ENCODE data around the gene IL1R1. TPM values are rescaled to one million over a fixed set of nuclear protein-coding genes. Genes with fewer than 3 reads are reported as not detected.
"Not testable (repeated sequence)": the region's sequence is repeated elsewhere in the genome, so short reads cannot be mapped to it uniquely, and the experiment has no call there.

The IL1R1 gene
- total RNA-seq, 3 donors from 2014 or later: 19.6 to 33.5 (median 21.3) TPM

DNA sequence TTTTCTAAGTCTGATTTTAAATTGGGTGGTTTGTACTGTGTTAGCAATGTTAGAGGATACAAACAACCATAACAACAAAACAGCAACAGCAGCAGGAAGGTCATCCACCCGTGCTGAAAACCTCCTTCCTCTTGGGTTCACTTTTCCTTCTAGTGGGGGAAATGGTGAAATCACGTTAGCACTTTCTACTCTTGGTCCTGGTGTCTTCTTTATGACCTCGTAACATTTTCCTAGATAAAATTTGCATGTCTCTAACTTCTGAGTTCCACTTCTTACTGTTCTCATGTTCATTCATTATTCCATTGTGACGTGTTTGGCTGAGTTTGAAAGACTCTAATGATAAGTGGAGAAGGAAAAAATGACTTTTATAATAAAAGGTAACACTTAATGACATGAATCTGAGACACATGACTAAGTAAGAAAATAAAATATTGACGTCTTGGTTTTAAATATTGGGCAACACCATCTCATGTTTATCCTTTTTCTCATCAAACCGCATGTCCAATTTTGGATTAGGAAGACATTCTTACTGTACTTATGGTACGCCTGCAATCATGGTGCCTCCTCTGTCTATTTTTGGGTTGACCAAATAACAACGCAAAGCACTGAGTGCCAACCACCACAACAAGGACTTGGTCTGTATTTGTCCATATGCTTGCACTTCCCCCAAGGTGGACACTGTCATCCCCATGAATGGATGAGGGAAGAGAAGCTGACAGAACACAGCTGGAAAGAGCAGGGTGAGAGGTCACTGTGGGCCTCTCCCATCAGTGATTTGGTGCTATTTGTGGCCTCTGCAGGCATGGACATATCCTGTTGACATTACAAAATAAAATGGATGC, 25.7 kb upstream of the IL1R1 start:
- DNase-seq: no peak

DNA sequence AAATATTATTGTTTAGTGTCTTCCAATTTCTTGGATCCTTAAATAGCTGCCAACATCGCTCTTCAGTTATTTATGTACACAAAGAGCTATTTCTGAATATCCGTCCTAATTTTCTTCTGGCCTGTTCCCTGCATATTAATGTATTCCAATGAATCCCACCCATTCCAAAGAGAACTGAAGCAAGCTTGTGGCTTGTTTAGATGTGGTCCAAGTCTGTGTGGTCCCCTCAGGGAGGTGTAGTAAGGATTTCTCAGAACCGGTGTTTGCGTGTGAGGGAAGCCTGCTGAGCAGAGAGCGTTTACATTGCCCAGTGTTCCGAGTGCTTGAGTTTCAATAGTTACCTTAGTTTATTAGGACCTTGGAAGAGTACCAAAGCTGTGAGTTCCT, 25.1 kb upstream of the IL1R1 start:
- Mint-ChIP-seq H3K4me3 (no peak overlapping the region), H3K36me3 (ENCODE audit: insufficient read depth) (peaks cover 4% of the 10 kb centered on the region), H3K27me3 (ENCODE audit: low read depth) (peaks cover 3% of the 10 kb centered on the region), H3K4me1 (ENCODE audit: low read depth) (peaks cover 40% of the 10 kb centered on the region), H3K9me3 (peaks cover 13% of the 10 kb centered on the region)
- no peak for DNase-seq
- no peak for ATAC-seq

More for the DNA sequence above, 25.7 kb upstream of the IL1R1 start:
- Mint-ChIP-seq H3K27me3 (ENCODE audit: low read depth) (peaks cover 3% of the 10 kb centered on the region), H3K9me3 (peaks cover 13% of the 10 kb centered on the region), H3K4me3 (no peak overlapping the region), H3K4me1 (ENCODE audit: low read depth) (peaks cover 45% of the 10 kb centered on the region), H3K36me3 (ENCODE audit: insufficient read depth) (peaks cover 4% of the 10 kb centered on the region)
- ATAC-seq: peak; percentile 13 to 38

DNA sequence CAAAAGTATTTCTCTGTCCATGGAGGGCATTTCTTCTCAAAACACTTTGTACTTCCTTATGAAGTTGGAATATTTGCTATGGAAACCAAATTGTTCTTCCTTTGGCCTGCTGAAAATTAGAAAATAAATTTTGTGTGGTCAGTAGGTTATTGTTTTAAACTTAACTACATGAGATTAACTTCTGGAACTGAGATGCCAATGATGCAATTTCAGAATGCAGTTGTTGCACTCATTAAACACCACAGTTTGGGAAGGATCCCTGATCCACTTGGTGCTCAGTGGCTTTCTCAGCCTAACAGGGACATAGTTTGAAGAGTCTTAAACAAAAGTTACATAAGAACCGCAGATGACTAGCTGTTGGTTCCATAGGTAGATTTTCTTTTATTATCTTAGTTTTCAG, 23.3 kb upstream of the IL1R1 start:
- H3K4me1 Mint-ChIP-seq (ENCODE audit: low read depth): peaks cover 31% of the 10 kb centered on the region
- H3K4me3 Mint-ChIP-seq: no peak overlapping the region
- ATAC-seq: no peak

DNA sequence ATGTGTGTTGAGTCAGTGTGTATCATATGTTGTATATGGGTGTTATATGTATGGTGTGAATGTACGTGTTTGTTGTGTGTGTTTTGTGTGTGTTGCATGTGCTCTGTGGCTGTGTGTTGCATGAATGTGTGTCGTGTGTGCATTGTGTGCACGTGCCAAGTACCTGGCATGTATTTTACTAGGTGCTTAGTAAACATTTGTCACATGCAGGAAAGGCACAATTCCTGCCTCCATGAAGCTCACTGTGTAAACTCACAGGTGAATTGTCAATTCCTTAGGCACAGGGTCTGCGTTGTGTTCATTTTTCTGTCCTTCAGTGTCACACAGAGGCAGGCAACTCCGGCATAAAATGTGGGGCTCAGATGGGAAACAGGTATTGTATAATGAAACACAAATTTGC, 22.3 kb upstream of the IL1R1 start:
- DNase-seq: no peak
- Mint-ChIP-seq H3K36me3 (ENCODE audit: insufficient read depth) (peaks cover 4% of the 10 kb centered on the region), H3K27me3 (ENCODE audit: low read depth) (peaks cover 5% of the 10 kb centered on the region), H3K4me3 (no peak overlapping the region), H3K4me1 (ENCODE audit: low read depth) (peaks cover 21% of the 10 kb centered on the region), H3K9me3 (peaks cover 9% of the 10 kb centered on the region)
- ATAC-seq: peak in 1 of 2 donors; percentile 34

More for the DNA sequence above, 23.3 kb upstream of the IL1R1 start:
- DNase-seq: no peak
- Mint-ChIP-seq H3K27me3 (ENCODE audit: low read depth) (peaks cover 3% of the 10 kb centered on the region), H3K36me3 (ENCODE audit: insufficient read depth) (peaks cover 4% of the 10 kb centered on the region), H3K9me3 (peaks cover 9% of the 10 kb centered on the region)

DNA sequence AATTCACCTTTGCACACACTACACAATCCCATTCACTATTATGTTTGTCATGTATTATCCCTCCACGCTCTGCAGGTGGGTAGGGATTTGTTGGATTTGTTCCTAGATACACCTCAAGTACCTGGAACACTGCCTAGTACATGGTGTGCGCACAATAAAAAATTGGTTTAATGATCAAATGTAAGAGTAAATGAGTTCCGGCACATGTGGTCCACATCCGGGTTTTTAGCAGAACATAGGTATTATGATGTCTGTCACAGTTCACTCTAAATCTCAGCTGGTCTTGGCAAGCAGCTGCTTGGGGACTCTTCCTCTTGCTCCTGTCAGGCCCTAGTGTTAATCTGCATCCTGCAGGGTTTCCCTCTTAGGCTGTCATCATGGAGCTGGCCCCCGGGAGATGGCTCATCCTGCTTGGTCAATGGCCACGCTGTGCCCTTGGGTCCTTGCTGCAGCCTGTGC, 21.8 kb upstream of the IL1R1 start:
- Mint-ChIP-seq H3K36me3 (ENCODE audit: insufficient read depth) (peaks cover 3% of the 10 kb centered on the region), H3K4me1 (ENCODE audit: low read depth) (peaks cover 17% of the 10 kb centered on the region), H3K27me3 (ENCODE audit: low read depth) (peaks cover 5% of the 10 kb centered on the region), H3K4me3 (no peak overlapping the region), H3K9me3 (peaks cover 6% of the 10 kb centered on the region)
- DNase-seq (no peak), ATAC-seq (no peak)

DNA sequence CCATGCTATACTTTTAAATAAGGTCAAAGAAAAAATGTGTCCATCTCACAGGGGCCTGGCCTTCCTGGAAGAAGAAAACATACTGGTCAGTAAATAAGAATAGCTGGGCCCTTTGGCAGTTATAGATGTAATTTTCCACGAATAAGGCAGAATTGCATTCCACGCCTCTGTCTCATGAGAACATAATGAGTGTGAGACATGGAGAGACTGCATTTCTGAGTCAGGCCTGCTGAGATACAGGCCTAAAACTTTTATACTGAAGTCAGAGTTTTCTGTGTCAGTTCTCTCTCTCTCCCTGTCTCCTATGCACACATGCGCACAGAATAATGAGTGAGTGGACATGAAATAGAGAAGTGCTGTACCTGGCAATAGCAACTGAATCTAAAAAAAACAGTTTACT, 20.4 kb upstream of the IL1R1 start:
- Mint-ChIP-seq H3K9me3 (no peaks in the 10 kb centered on the region), H3K27me3 (ENCODE audit: low read depth) (peaks cover 5% of the 10 kb centered on the region), H3K4me3 (no peak overlapping the region), H3K36me3 (ENCODE audit: insufficient read depth) (peaks cover 2% of the 10 kb centered on the region), H3K4me1 (ENCODE audit: low read depth) (peaks cover 12% of the 10 kb centered on the region)
- DNase-seq: no peak
- ATAC-seq: no peak

DNA sequence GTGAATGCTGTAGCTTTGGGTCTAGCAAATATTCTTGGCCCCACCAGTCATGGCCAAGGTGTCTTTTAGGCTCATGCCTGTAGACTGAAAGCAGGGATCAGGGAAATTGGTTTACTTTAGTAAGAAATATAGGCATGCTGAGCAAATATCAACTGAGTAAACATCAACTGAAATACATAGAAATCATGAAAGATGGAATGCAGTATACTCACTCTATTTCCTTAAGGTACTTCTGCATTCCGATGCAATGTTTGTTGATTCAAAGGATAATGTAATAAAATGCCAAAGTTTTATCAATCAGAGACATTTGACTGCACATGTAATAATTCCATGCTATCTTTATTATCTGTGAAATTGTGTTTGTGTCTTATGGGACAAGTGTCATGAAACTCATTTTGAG, 19.6 kb upstream of the IL1R1 start:
- Mint-ChIP-seq H3K36me3 (ENCODE audit: insufficient read depth) (peaks cover 2% of the 10 kb centered on the region), H3K4me3 (no peak overlapping the region), H3K4me1 (ENCODE audit: low read depth) (peaks cover 17% of the 10 kb centered on the region), H3K9me3 (no peaks in the 10 kb centered on the region), H3K27me3 (ENCODE audit: low read depth) (peaks cover 4% of the 10 kb centered on the region)
- ATAC-seq (no peak), DNase-seq (no peak)

DNA sequence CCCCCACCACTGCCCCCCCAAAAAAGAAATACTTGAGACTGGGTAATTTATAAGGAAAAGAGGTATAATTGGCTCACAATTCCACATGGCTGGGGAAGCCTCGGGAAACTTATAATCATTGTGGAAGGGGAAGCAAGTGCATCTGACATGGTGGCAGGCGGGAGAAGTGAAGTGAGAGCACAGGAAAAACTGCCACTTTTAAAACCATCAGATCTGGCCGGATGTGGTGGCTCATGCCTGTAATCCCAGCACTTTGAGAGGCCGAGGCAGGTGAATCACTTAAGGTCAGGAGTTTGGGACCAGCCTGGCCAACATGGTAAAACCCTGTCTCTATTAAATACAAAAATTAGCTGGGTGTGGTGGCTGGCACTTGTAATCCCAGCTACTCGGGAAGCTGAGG, 18.1 kb upstream of the IL1R1 start:
- not testable (repeated sequence) for H3K27me3 Mint-ChIP-seq (ENCODE audit: low read depth); H3K9me3 Mint-ChIP-seq; DNase-seq; H3K36me3 Mint-ChIP-seq (ENCODE audit: insufficient read depth); ATAC-seq; H3K4me3 Mint-ChIP-seq
- peaks cover 28% of the 10 kb centered on the region for H3K4me1 Mint-ChIP-seq (ENCODE audit: low read depth)

DNA sequence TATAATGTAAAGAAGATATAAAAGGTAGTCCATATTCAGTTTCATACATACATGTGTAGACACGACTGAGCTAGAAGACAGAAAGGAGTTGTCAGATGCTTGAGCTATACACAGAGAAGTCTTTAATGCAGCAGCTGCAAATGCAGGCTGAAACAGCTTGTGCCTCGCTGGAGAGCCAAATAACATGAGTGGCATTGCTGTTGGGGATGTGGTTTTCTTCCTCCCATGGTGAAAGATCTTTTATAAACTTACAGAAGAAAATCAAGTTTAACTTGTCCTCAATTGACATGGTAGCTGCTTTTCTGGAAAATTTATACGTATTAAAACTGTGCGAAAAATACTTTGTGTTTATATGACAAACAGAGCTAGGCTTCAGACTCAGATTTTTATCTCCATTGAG, 16.4 kb upstream of the IL1R1 start:
- no peak for ATAC-seq
- H3K9me3 Mint-ChIP-seq: peaks cover 2% of the 10 kb centered on the region
- no peak overlapping the region for H3K4me3 Mint-ChIP-seq
- peaks cover 24% of the 10 kb centered on the region for H3K4me1 Mint-ChIP-seq (ENCODE audit: low read depth)
- no peak for DNase-seq
- peaks cover 2% of the 10 kb centered on the region for H3K27me3 Mint-ChIP-seq (ENCODE audit: low read depth)
- no peaks in the 10 kb centered on the region for H3K36me3 Mint-ChIP-seq (ENCODE audit: insufficient read depth)

DNA sequence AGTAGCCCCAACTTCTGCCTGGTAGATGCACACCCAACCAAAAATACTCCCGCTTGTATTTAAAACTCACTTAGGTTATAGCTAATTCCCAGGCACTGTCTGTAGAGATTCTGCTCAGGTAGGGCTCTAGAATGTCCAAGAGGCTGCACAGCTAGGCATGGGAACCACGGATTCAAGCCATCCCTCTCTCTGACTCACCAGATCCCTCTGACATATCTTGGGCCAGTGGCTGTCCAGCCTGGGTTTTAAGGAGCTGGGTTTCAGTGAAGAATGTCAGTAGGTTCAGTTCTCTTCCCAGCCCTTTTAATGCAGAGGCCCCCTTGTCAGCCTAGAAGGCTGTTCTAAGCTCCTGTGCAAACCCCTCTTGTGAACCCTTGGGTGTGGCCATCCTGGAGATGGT, 15.9 kb upstream of the IL1R1 start:
- Mint-ChIP-seq H3K36me3 (ENCODE audit: insufficient read depth) (peaks cover 3% of the 10 kb centered on the region), H3K27me3 (ENCODE audit: low read depth) (peaks cover 2% of the 10 kb centered on the region), H3K4me3 (no peak overlapping the region), H3K9me3 (peaks cover 6% of the 10 kb centered on the region), H3K4me1 (ENCODE audit: low read depth) (peaks cover 26% of the 10 kb centered on the region)
- DNase-seq (no peak), ATAC-seq (no peak)

DNA sequence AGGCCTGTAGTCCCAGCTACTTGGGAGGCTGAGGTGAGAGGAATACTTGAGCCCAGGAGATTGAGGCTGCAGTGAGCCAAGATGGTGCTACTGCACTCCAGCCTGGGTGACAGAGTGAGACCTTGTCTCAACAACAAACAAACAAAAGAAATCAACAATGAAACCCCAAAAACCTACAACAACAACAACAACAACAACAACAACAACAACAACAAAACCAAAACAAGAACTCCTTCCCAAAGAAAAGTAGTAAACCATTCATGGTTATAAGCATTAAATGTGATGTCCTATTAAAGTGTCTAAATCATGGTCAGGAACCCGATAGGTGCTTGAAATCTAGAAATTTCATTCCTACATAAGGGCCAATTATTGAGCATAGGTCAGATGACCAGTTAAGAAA, 13.5 kb upstream of the IL1R1 start:
- no peak for ATAC-seq
- Mint-ChIP-seq H3K27me3 (ENCODE audit: low read depth) (peaks cover 2% of the 10 kb centered on the region), H3K36me3 (ENCODE audit: insufficient read depth) (peaks cover 3% of the 10 kb centered on the region), H3K4me1 (ENCODE audit: low read depth) (peaks cover 29% of the 10 kb centered on the region), H3K4me3 (no peak overlapping the region), H3K9me3 (peaks cover 8% of the 10 kb centered on the region)
- DNase-seq: no peak

DNA sequence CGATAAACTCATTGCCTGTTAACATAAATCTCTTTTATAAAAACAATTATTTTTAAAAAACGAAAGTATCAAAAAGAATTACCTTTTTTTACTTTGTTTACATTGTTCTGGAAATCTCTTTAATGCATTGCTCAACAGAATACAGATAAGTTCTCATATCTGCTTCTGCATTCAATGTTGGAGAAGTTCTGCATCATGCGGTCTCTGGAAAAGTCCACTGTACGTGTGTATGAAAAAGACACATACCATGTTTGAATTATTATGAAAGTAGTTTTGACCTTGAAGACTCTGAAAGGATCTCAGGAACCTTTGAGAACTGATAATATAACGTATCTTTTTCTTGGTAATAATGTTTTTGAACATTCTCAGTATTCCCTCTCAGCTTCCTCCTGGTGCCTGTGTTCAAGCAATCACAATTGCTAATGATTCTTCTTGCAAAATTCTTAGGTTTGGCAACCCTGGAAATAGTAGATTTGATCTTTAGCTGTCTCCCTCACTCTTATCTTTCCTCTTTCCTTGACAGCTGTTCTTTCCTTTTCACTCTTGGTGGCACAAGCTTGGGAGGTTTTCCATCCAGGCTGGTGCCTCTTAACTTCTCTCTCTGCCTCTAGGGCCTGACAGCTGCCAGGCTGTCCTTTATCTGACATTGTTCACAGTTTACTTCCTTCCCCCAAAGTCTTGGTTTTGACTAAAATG, 12.4 kb upstream of the IL1R1 start:
- no peak for DNase-seq
- Mint-ChIP-seq H3K4me1 (ENCODE audit: low read depth) (peaks cover 29% of the 10 kb centered on the region), H3K27me3 (ENCODE audit: low read depth) (no peaks in the 10 kb centered on the region), H3K9me3 (peaks cover 8% of the 10 kb centered on the region), H3K4me3 (no peak overlapping the region), H3K36me3 (ENCODE audit: insufficient read depth) (peaks cover 3% of the 10 kb centered on the region)
- no peak for ATAC-seq

DNA sequence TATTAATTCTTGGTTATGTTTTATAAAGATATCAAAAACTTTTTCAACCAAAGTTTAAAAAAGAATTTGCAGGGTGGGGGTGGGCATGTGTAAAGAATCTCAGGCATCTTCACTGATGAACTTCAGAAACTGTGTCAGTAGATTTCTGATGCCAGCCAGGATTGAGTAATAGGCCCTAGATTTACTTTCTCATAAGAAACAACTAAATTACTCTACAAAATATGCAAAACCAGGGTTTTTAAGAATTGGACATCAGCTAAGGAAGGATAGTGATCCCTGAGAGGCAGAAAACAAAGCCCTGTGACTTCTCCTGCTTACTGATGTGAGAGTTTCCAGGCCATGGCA, 11.9 kb upstream of the IL1R1 start:
- Mint-ChIP-seq H3K4me3 (no peak overlapping the region), H3K27me3 (ENCODE audit: low read depth) (no peaks in the 10 kb centered on the region), H3K9me3 (peaks cover 8% of the 10 kb centered on the region), H3K4me1 (ENCODE audit: low read depth) (peaks cover 29% of the 10 kb centered on the region), H3K36me3 (ENCODE audit: insufficient read depth) (peaks cover 3% of the 10 kb centered on the region)
- no peak for ATAC-seq
- DNase-seq: no peak

DNA sequence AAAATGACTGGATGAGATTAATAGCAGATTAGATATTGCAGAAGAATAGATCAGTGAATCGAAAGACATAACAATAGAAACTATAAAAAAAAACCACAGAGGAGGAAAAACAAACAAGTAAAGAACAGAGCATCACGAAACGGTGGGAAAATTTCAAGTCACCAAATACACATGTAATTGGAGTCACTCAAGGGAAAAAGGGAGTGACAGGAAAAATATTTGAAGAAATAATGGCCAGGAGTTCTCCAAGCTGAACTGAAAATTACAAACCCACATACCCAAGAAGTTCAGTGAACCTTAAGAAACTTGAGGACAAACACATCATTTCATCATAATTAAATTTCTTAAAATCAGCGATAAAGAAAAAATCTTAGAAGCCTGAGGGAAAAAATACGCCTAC, 11.0 kb upstream of the IL1R1 start:
- Mint-ChIP-seq H3K4me3 (no peak overlapping the region), H3K9me3 (peaks cover 9% of the 10 kb centered on the region), H3K4me1 (ENCODE audit: low read depth) (peaks cover 27% of the 10 kb centered on the region), H3K36me3 (ENCODE audit: insufficient read depth) (peaks cover 3% of the 10 kb centered on the region), H3K27me3 (ENCODE audit: low read depth) (no peaks in the 10 kb centered on the region)
- no peak for DNase-seq
- ATAC-seq: no peak

DNA sequence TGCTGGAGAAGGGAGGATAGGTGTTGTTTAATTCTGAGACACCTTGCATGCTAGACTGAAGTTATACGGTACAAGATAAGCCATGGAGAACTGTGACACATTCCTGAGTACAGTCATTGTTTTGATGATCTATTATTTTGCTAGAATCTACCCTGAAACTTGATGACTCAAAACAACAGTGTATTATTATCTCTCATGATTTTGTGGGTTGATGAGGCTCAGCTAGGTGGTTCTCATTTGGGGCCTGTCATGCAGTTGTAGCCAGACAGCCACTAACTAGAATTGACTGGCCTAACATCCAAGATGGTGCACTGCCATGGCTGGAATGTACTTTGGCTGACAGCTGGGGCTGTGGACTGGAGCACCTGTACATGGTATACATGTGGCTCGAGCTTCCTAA, 5.4 kb upstream of the IL1R1 start:
- peaks cover 9% of the 10 kb centered on the region for H3K36me3 Mint-ChIP-seq (ENCODE audit: insufficient read depth)

More for the DNA sequence above, 5.4 kb upstream of the IL1R1 start:
- Mint-ChIP-seq H3K9me3 (peaks cover 24% of the 10 kb centered on the region), H3K4me1 (ENCODE audit: low read depth) (peaks cover 39% of the 10 kb centered on the region), H3K4me3 (peak overlapping the region; percentile 22), H3K27me3 (ENCODE audit: low read depth) (peaks cover 12% of the 10 kb centered on the region)
- no peak for DNase-seq
- peak; percentile 94 for ATAC-seq

Data from activated T-cell treated with anti-CD3 and anti-CD28 coated beads, Interleukin-2, amount 50 U/mL, for 4 hours (primary cell).